IMR-90 (cell line): ENCODE results near the gene LRRC2.

Experiments used
- BHLHE40 ChIP-seq: fragments of 150-350 bp; IDR thresholded peaks from 2 replicates; pipeline ENCODE4 v1.6.1; 2016; ENCODE audit warnings: mild to moderate bottlenecking, low read depth, low read length
- CEBPB ChIP-seq: IDR thresholded peaks from 2 replicates; pipeline ENCODE4 v1.6.1; 2012; ENCODE audit warnings: low read depth, low read length, improper control_type of control experiment
- CTCF ChIP-seq: conservative IDR thresholded peaks from 2 replicates; pipeline ENCODE4 v1.5.1; 2012; ENCODE audit warnings: mild to moderate bottlenecking, low read depth, low read length, improper control_type of control experiment
- MAZ ChIP-seq: IDR thresholded peaks from 2 replicates; pipeline ENCODE4 v1.6.1; 2012; ENCODE audit warnings: low read depth, mild to moderate bottlenecking, low read length, improper control_type of control experiment, moderate library complexity, borderline replicate concordance
- MXI1 ChIP-seq: IDR thresholded peaks from 2 replicates; pipeline ENCODE4 v1.6.1; 2012; ENCODE audit warnings: low read depth, mild to moderate bottlenecking, low read length, moderate library complexity, borderline replicate concordance
- POLR2A ChIP-seq: IDR thresholded peaks from 2 replicates; pipeline ENCODE4 v1.6.1; 2012; ENCODE audit warnings: mild to moderate bottlenecking, low read depth, low read length
- RAD21 ChIP-seq: IDR thresholded peaks from 2 replicates; pipeline ENCODE4 v1.6.1; 2012; ENCODE audit warnings: low read length, improper control_type of control experiment
- RCOR1 ChIP-seq: IDR thresholded peaks from 2 replicates; pipeline ENCODE4 v1.6.1; 2012; ENCODE audit warnings: mild to moderate bottlenecking, low read length, improper control_type of control experiment; ENCODE audit not compliant: insufficient replicate concordance
- SMC3 ChIP-seq: fragments of 150-350 bp; IDR thresholded peaks from 2 replicates; pipeline ENCODE4 v1.6.1; 2016; ENCODE audit warnings: low read depth, mild to moderate bottlenecking, antibody characterized with exemption, low read length, moderate library complexity
- USF2 ChIP-seq: fragments of 150-350 bp; IDR thresholded peaks from 2 replicates; pipeline ENCODE4 v1.6.1; 2017; ENCODE audit warnings: mild to moderate bottlenecking, antibody characterized with exemption, low read length, low read depth

- TF ChIP-seq CTCF, result no peak
- TF ChIP-seq CEBPB, result no peak
- no peak for TF ChIP-seq POLR2A
- TF ChIP-seq MXI1, result no peak
- TF ChIP-seq BHLHE40, result no peak
- TF ChIP-seq SMC3, result no peak
- TF ChIP-seq USF2, result no peak
- TF ChIP-seq RAD21, result no peak
- no peak for TF ChIP-seq MAZ
- TF ChIP-seq RCOR1, result no peak
Measured at GRCh38 chr3:46603446-46604046, 37.4 kb upstream of the LRRC2 start.
